T-helper 22 cell (primary cell): Measurements from ENCODE around the gene IL27RA.
A peak's percentile ranks its signal among the peaks of the same experiment; 100 is the strongest.

Experiments
- DNase-seq: peaks from one replicate; pipeline ENCODE4 v3.0.0-alpha.2; 2020; ENCODE audit warnings: low read depth

Gene IL27RA

DNA sequence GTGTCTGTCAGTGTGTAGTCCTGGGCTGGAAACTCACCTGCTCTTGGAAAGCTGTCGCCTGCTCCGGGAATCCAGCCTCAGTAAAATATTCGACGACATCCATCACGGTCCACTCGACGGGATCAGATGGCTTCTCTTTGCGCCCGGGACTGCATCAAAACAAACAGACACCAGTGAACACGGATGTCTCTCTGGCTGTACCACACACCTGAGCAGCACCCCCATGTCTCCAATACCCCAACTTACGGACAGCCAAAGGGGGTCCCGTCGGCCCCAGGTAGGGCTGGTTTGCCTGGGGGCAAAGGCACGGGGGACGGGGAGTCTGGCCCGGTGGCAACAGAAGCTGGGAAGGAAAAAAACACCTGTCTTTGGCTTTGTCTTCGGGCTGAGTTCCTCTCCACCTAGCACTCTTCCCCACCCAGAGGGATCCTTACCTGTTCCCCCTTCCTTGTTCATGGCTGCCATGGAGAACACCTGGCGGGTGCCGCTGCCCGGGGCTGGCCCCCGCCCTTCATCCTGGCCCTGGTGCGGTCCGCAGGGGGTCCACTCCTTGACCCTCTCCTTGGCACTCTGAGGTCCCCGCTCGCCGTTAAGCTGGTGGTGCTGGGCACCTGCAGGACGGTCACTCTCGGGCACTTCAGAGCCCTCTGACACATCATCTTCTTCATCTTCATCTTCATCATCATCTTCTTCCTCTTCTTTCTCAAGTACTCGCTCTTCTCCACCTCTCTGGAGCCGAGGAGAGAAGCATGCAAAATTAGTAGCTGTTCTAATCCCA, 57.3 kb downstream of the IL27RA start:
- DNase-seq = no peak

- DNase-seq = no peak
Measured at GRCh38 chr19:14089412-14089661, 57.8 kb downstream of the IL27RA start.

- peak; percentile 23 for DNase-seq
Measured at GRCh38 chr19:14089662-14090508, 58.3 kb downstream of the IL27RA start.

DNA sequence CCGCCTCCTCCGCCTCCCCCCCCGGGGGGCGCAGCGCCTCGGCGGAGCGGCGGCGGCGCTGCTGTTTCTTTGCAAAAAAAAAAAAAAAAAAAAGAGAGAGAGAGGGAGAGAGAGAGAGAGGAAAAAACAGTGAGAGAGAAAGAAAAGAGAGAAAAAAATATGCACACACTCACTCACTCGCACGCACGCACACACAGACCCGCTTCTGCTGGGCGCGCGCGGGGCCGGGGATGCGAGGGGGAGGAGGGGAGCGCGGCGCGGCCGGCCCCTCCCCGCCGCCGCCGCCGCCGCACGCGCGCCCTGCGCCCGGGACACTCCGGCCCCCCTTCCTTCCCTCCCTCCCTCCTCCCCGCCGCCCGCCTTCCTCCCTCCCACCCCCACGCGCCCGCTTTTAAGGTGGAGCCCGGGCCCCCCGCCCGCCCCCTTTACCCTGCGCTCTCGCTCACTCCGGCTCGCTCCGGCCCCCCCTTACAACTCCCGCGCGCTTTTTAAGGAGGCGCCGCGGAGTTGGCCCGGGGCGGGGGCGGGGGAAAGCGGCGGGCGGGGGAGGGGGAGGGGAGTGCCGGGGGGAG, 59.0 kb downstream of the IL27RA start, which contains the start of gene SAMD1:
SAMD1 (minus strand) TSS at position 243 of the 572 bp plus-strand sequence.
- DNase-seq = peak; percentile 84

DNA sequence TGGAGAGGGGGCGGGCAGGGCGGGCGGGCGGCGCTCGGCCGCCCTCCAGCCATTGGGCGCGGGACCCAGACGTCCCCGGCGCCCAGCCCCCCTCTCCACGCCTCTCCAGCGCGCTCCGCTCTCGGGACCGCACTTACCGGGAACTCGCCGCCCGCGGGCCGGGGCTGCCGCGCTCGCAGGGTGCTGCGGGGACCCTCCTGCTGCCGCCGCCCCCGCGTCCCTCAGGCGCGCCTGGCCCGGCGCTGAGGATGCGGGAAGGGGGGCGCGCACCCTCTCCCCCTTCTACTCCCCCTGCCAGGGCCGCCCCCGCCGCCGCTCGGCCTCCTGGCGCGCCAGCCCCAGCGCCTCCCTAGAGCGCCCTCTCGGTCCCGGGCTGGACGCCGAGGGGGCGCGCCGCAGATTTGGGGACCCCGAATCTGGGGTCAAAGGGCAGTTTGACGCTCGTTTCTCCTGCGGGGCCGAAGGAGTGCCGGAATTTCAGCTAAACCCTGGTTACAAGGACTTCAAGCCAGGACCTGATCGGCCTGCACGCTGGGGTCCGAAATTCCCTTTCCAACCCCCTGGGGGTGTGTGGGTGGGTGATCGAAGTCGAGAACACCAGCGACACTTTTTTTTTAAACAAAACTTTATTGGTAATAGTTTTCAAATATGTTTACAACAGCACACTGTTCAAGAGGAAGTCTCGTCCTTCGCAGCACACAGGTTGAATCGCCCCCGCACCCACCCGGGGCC, 59.7 kb downstream of the IL27RA start:
- peak; percentile 23 for DNase-seq

- no peak for DNase-seq
Measured at GRCh38 chr19:14091813-14092462, 60.4 kb downstream of the IL27RA start.

GRCh38 chr19:14093117-14093823, 61.7 kb downstream of the IL27RA start:
- no peak for DNase-seq

DNA sequence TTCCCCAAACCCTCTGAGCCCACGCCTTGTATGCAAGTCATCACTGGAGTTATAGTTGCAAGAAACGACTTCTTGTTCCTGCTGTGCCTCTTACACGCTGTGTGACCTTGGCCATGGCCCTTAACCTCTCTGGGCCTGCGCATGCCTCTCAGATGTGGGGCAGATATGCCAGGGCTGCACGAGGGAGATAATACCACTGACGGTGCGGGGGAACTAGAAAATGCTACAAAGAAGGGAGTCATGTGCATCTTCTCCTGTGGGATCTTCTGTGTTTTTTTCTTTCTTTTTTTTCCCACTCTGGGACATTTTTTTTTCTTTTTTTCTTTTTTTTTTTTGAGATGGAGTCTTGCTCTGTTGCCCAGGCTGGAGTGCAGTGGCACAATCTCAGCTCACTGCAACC, 63.3 kb downstream of the IL27RA start:
- no peak for DNase-seq

DNA sequence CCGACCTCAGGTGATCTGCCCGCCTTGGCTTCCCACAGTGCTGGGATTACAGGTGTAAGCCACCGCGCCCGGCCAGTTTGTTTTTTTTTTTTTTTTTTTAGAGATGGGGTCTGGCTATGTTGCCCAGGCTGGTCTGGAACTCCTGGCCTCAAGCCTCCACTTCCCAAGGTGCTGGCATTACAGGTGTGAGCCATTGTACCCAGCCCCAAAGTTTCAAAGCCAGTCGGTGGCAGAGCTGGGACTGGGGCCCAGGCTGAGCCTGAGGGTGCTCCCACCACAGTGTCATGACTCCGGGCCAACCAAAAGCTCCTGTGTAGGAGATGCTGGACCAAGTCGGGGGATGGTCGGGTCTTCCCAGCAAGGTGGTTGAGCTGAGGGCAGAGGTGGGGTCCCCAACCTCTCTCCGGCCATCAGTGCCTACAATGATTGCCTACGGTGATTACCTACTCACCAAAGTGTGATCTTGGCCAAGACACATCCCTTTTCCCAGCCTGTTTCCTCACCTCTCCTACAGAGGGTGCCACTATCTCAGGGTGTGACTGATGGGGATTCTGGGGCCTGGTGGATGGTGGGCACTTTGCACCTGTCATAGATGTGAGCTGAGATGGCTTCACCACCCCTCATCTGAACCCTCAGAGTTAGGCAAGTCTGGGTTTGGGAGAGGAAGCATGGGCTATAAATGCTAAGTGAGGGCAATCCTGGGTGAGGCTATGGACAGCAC, 64.9 kb downstream of the IL27RA start:
- DNase-seq = no peak

- DNase-seq = no peak
Measured at GRCh38 chr19:14097532-14098151, 66.1 kb downstream of the IL27RA start.

DNA sequence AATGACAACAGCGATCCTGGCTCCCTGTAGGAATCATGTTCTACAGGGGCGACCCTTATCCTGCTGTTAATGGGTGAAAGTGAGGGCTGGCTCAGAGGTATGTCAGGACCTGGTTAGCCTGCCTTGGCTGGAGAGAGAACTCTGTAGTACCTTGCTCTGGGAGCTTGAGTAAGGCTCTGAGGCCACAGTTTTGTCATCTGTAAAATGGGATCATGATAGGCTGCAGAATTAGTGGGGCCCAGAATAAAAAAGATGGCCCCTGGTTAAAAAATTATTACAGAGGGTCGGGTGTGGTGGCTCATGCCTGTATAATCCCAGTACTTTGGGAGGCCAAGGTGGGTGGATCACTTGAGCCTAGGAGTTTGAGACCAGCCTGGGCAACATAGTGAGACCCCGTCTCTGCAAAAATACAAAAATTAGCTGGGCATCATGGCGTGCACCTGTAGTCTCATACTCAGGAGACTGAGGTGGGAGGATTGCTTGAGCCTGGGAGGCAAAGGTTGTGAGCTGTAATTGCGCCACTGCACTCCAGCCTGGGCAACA, 69.5 kb downstream of the IL27RA start:
- no peak for DNase-seq

GRCh38 chr19:14102102-14102696, 70.6 kb downstream of the IL27RA start:
- DNase-seq = no peak

DNA sequence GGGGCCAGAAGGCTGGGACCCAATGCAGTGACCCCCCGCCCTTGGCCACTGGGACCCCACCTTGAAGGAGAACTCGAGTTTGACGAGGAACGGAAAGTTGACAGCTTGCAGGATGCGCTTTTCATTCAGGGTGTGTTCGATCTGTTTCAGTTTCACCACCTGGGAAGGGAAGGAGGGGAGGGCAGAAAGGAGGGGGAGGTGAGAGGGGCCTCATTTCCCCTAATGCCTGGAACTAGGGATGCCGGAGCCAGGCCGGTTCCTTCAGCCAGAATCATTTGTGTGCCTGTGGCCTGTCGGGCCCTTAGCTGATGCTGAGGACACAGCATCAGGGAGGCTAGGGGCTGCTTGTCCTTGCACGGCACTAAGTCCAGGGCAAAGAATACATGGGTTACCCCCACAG, 71.2 kb downstream of the IL27RA start:
- no peak for DNase-seq
